CD8-positive, alpha-beta memory T cell (primary cell): ENCODE results near the gene PASK. TPM values are rescaled to one million over a fixed set of nuclear protein-coding genes. Genes with fewer than 3 reads are reported as not detected.

ENCODE experiments used
- CTCF ChIA-PET: fragments of 350-600 bp; sonication (Branson Sonifier 250); formaldehyde crosslinking; loops from one replicate; lab custom pipeline; 2021; ENCODE audit warnings: antibody characterized with exemption; lab: Charles Lee
- POLR2A ChIA-PET: fragments of 350-600 bp; sonication (Branson Sonifier 250); formaldehyde crosslinking; loops from one replicate; lab custom pipeline; 2021; ENCODE audit warnings: antibody characterized with exemption; lab: Charles Lee
- DNase-seq, 5 donors: peaks; one replicate each; pipeline versions ENCODE4 v3.0.0 to v3.0.0-alpha.2; 2020 to 2022; ENCODE audit warnings: mixed read lengths in 1 of 5
- H3K27ac ChIP-seq: one replicate; pipeline ENCODE4 v1.7.0; 2013; ENCODE audit warnings: low read depth, mild to moderate bottlenecking, low read length, moderate library complexity
- H3K27me3 ChIP-seq: 2 replicates; pipeline ENCODE4 v1.7.0; 2013; ENCODE audit warnings: low read length, mild to moderate bottlenecking; ENCODE audit not compliant: insufficient read depth, poor library complexity, severe bottlenecking
- H3K36me3 ChIP-seq: 2 replicates; pipeline ENCODE4 v1.7.0; 2013; ENCODE audit warnings: mild to moderate bottlenecking, low read length, moderate library complexity; ENCODE audit not compliant: insufficient read depth
- H3K4me1 ChIP-seq: 2 replicates; pipeline ENCODE4 v1.7.0; 2013; ENCODE audit warnings: mild to moderate bottlenecking, low read length, moderate library complexity; ENCODE audit not compliant: insufficient read depth
- H3K4me3 ChIP-seq: 2 replicates; pipeline ENCODE4 v1.7.0; 2013; ENCODE audit warnings: mild to moderate bottlenecking, low read length
- H3K9me3 ChIP-seq: 2 replicates; pipeline ENCODE4 v1.7.0; 2013; ENCODE audit warnings: mild to moderate bottlenecking, low read length
- H3K27ac Mint-ChIP-seq, 8 donors: one replicate each; pipeline ENCODE4 v1.8.0; 2020 to 2021; ENCODE audit warnings: mixed read lengths in 8 of 8, mild to moderate bottlenecking in 6 of 8, inconsistent platforms in 3 of 8, moderate library complexity in 3 of 8
- H3K27me3 Mint-ChIP-seq, 2 donors: one replicate each; pipeline ENCODE4 v1.8.0; 2020 to 2021; ENCODE audit warnings: mixed read lengths in 2 of 2, mild to moderate bottlenecking in 1 of 2, moderate library complexity in 1 of 2
- H3K36me3 Mint-ChIP-seq, 3 donors: one replicate each; pipeline ENCODE4 v1.8.0; 2020 to 2021; ENCODE audit warnings: mixed read lengths in 3 of 3, inconsistent platforms in 1 of 3, mild to moderate bottlenecking in 1 of 3
- H3K4me1 Mint-ChIP-seq, 3 donors: one replicate each; pipeline ENCODE4 v1.8.0; 2020 to 2021; ENCODE audit warnings: mixed read lengths in 3 of 3, inconsistent platforms in 1 of 3, mild to moderate bottlenecking in 1 of 3
- H3K4me3 Mint-ChIP-seq, 7 donors: one replicate each; pipeline ENCODE4 v1.8.0; 2020 to 2021; ENCODE audit warnings: mixed read lengths in 7 of 7, mild to moderate bottlenecking in 6 of 7, moderate library complexity in 4 of 7, inconsistent platforms in 2 of 7
- H3K9me3 Mint-ChIP-seq, 5 donors: one replicate each; pipeline ENCODE4 v1.8.0; 2020 to 2022; ENCODE audit warnings: mixed read lengths in 5 of 5, mild to moderate bottlenecking in 3 of 5, moderate library complexity in 2 of 5, inconsistent platforms in 1 of 5
- polyA plus RNA-seq: library from polyadenylated mRNA; unstranded; fragments of 300-500 nt; fragmentation: Illumina TruSeq; gene quantifications from one replicate; pipeline ENCODE4 v1.2.3, GENCODE V29; 2021
- total RNA-seq, 2 experiments: library from RNA; stranded (reverse); gene quantifications; one replicate each; pipeline ENCODE4 v1.2.3, GENCODE V29; 2021

The PASK gene
- total and polyA plus RNA-seq, 3 experiments from 2014 or later: 32.8 to 93.8 (median 92.8) TPM

GRCh38 chr2:241129086-241129871 is 20.0 kb downstream of the PASK start:
- H3K27ac Mint-ChIP-seq: peak overlapping the region; percentile 20 to 75 (median 58)
- no peaks in the 10 kb centered on the region for H3K36me3 ChIP-seq
- no peak for DNase-seq
- H3K4me1 ChIP-seq: peaks cover 8% of the 10 kb centered on the region
- H3K4me3 Mint-ChIP-seq: no peak overlapping the region
- CTCF ChIA-PET: no interaction called here
- no peaks in the 10 kb centered on the region for H3K9me3 ChIP-seq
- H3K27ac ChIP-seq: no peak overlapping the region
- H3K4me1 Mint-ChIP-seq: peaks cover 16 to 41% (median 24%) of the 10 kb centered on the region in 3 donors
- peaks cover 0 to 51% (median 9%) of the 10 kb centered on the region in 3 donors for H3K36me3 Mint-ChIP-seq
- no peaks in the 10 kb centered on the region for H3K27me3 ChIP-seq
- no peaks in the 10 kb centered on the region for H3K27me3 Mint-ChIP-seq
- POLR2A ChIA-PET: interaction anchor here (1.2 kb wide), 1 partner anchor 22 kb away, joined by 3 read pairs; no protein-coding TSS in a partner anchor
- H3K4me3 ChIP-seq: no peak overlapping the region
- no peaks in the 10 kb centered on the region for H3K9me3 Mint-ChIP-seq

- H3K4me3 Mint-ChIP-seq: peak overlapping the region in 3 of 7 donors; percentile 54 to 59 (median 58)
- peaks cover 8% of the 10 kb centered on the region for H3K4me1 ChIP-seq
- H3K27me3 Mint-ChIP-seq: no peaks in the 10 kb centered on the region
- H3K4me1 Mint-ChIP-seq: peaks cover 20 to 47% (median 30%) of the 10 kb centered on the region in 3 donors
- H3K4me3 ChIP-seq: no peak overlapping the region
- H3K36me3 ChIP-seq: no peaks in the 10 kb centered on the region
- H3K27me3 ChIP-seq: no peaks in the 10 kb centered on the region
- peaks cover 0 to 48% (median 11%) of the 10 kb centered on the region in 3 donors for H3K36me3 Mint-ChIP-seq
- no peak for DNase-seq
- no peaks in the 10 kb centered on the region for H3K9me3 ChIP-seq
- CTCF ChIA-PET: no interaction called here
- no peaks in the 10 kb centered on the region for H3K9me3 Mint-ChIP-seq
- no peak overlapping the region for H3K27ac ChIP-seq
- H3K27ac Mint-ChIP-seq: peak overlapping the region; percentile 82 to 94 (median 89)
- POLR2A ChIA-PET: no interaction called here
Observed at GRCh38 chr2:241128266-241128665, 21.0 kb downstream of the PASK start.

GRCh38 chr2:241126771-241127202 is 22.5 kb downstream of the PASK start:
- no peak overlapping the region for H3K27ac ChIP-seq
- Mint-ChIP-seq H3K4me3 (no peak overlapping the region), H3K9me3 (no peaks in the 10 kb centered on the region), H3K36me3 (peaks cover 2 to 47% (median 9%) of the 10 kb centered on the region in 3 donors), H3K27ac (peak overlapping the region in 2 of 8 donors; percentile 43 to 91), H3K4me1 (peaks cover 20 to 50% (median 30%) of the 10 kb centered on the region in 3 donors), H3K27me3 (no peaks in the 10 kb centered on the region)
- CTCF ChIA-PET: no interaction called here
- no peak for DNase-seq
- no peaks in the 10 kb centered on the region for H3K9me3 ChIP-seq
- no peaks in the 10 kb centered on the region for H3K27me3 ChIP-seq
- no peaks in the 10 kb centered on the region for H3K36me3 ChIP-seq
- POLR2A ChIA-PET: interaction anchor here (1.3 kb wide), 1 partner anchor 16 kb away, joined by 3 read pairs; no protein-coding TSS in a partner anchor
- H3K4me1 ChIP-seq: peaks cover 8% of the 10 kb centered on the region
- no peak overlapping the region for H3K4me3 ChIP-seq

GRCh38 chr2:241126201-241126611 is 23.1 kb downstream of the PASK start:
- Mint-ChIP-seq H3K27ac (peak overlapping the region in 3 of 8 donors; percentile 11 to 56 (median 43)), H3K9me3 (no peaks in the 10 kb centered on the region), H3K4me1 (peaks cover 20 to 50% (median 30%) of the 10 kb centered on the region in 3 donors), H3K4me3 (no peak overlapping the region), H3K36me3 (peaks cover 5 to 51% (median 9%) of the 10 kb centered on the region in 3 donors), H3K27me3 (no peaks in the 10 kb centered on the region)
- Histone ChIP-seq H3K27me3 (no peaks in the 10 kb centered on the region), H3K4me1 (peaks cover 8% of the 10 kb centered on the region), H3K4me3 (no peak overlapping the region), H3K36me3 (no peaks in the 10 kb centered on the region), H3K9me3 (no peaks in the 10 kb centered on the region), H3K27ac (no peak overlapping the region)
- ChIA-PET CTCF (no interaction called here), POLR2A (interaction anchor here (1.3 kb wide), 1 partner anchor 16 kb away, joined by 3 read pairs; no protein-coding TSS in a partner anchor)
- DNase-seq: no peak

- Mint-ChIP-seq H3K4me1 (peaks cover 20 to 50% (median 30%) of the 10 kb centered on the region in 3 donors), H3K9me3 (no peaks in the 10 kb centered on the region), H3K36me3 (peaks cover 10 to 55% (median 11%) of the 10 kb centered on the region in 3 donors), H3K27ac (peak overlapping the region in 4 of 8 donors; percentile 56 to 92 (median 62)), H3K4me3 (peak overlapping the region in 2 of 7 donors; percentile 32 to 40), H3K27me3 (no peaks in the 10 kb centered on the region)
- Histone ChIP-seq H3K27me3 (no peaks in the 10 kb centered on the region), H3K36me3 (no peaks in the 10 kb centered on the region), H3K4me3 (no peak overlapping the region), H3K9me3 (no peaks in the 10 kb centered on the region), H3K27ac (no peak overlapping the region), H3K4me1 (peaks cover 8% of the 10 kb centered on the region)
- ChIA-PET CTCF (interaction anchor here (2.8 kb wide), 1 partner anchor 47 kb away, joined by 10 read pairs; no protein-coding TSS in a partner anchor), POLR2A (interaction anchor here (1.3 kb wide), 1 partner anchor 15 kb away, joined by 3 read pairs; no protein-coding TSS in a partner anchor)
- no peak for DNase-seq
Observed at GRCh38 chr2:241125626-241126025, 23.6 kb downstream of the PASK start.

GRCh38 chr2:241123816-241124536 is 25.3 kb downstream of the PASK start:
- H3K4me3 Mint-ChIP-seq: peak overlapping the region in 5 of 7 donors; percentile 9 to 61 (median 48)
- H3K27ac Mint-ChIP-seq: peak overlapping the region in 6 of 8 donors; percentile 21 to 95 (median 69)
- H3K27me3 Mint-ChIP-seq: no peaks in the 10 kb centered on the region
- Histone ChIP-seq H3K27ac (no peak overlapping the region), H3K36me3 (no peaks in the 10 kb centered on the region), H3K4me1 (peaks cover 8% of the 10 kb centered on the region), H3K9me3 (no peaks in the 10 kb centered on the region), H3K27me3 (no peaks in the 10 kb centered on the region), H3K4me3 (no peak overlapping the region)
- CTCF ChIA-PET: interaction anchor here (1.0 to 2.8 kb wide), 4 partner anchors 14 to 46 kb away, joined by 4 to 10 read pairs (median 6); partner anchors contain the start of genes PASK and PPP1R7
- peak in 1 of 5 donors; percentile 65 for DNase-seq
- no peaks in the 10 kb centered on the region for H3K9me3 Mint-ChIP-seq
- H3K36me3 Mint-ChIP-seq: peaks cover 15 to 51% (median 15%) of the 10 kb centered on the region in 3 donors
- POLR2A ChIA-PET: interaction anchor here (1.0 kb wide), 1 partner anchor 25 kb away, joined by 4 read pairs; the partner anchor contains the start of gene PASK
- H3K4me1 Mint-ChIP-seq: peaks cover 20 to 46% (median 30%) of the 10 kb centered on the region in 3 donors

- POLR2A ChIA-PET: no interaction called here
- Mint-ChIP-seq H3K4me3 (peak overlapping the region in 1 of 7 donors; percentile 75), H3K27me3 (no peaks in the 10 kb centered on the region), H3K36me3 (peaks cover 15 to 61% (median 15%) of the 10 kb centered on the region in 3 donors), H3K4me1 (peaks cover 10 to 36% (median 20%) of the 10 kb centered on the region in 3 donors), H3K9me3 (no peaks in the 10 kb centered on the region), H3K27ac (peak overlapping the region in 1 of 8 donors; percentile 2)
- Histone ChIP-seq H3K4me1 (no peaks in the 10 kb centered on the region), H3K4me3 (no peak overlapping the region), H3K27me3 (no peaks in the 10 kb centered on the region), H3K9me3 (no peaks in the 10 kb centered on the region), H3K27ac (no peak overlapping the region), H3K36me3 (no peaks in the 10 kb centered on the region)
- CTCF ChIA-PET: interaction anchor here (2.8 kb wide), 1 partner anchor 44 kb away, joined by 10 read pairs; no protein-coding TSS in a partner anchor
- DNase-seq: no peak
Observed at GRCh38 chr2:241122376-241123002, 26.8 kb downstream of the PASK start.
